ENCODE results near the gene GAREM1.

Gene GAREM1

GRCh38 chr18:32335228-32335627 lies 135.5 kb downstream of the GAREM1 start:
- no peak overlapping the region for H3K4me3 ChIP-seq (ENCODE audit: low read depth, low read length)
- no peak for DNase-seq (ENCODE audit: low read depth)
- no peak for TF ChIP-seq CTCF (conservative IDR thresholded peaks at IDR 0.05; ENCODE audit: low read depth, low read length)

- DNase-seq (ENCODE audit: low read depth) = peak; percentile 67
- H3K4me3 ChIP-seq (ENCODE audit: low read depth, low read length) = no peak overlapping the region
- peak; percentile 57 for TF ChIP-seq CTCF (conservative IDR thresholded peaks at IDR 0.05; ENCODE audit: low read depth, low read length)
These were observed 136.9 kb downstream of the GAREM1 start for GRCh38 chr18:32333781-32334180.

- no peak for TF ChIP-seq CTCF (conservative IDR thresholded peaks at IDR 0.05; ENCODE audit: low read depth, low read length)
- H3K4me3 ChIP-seq (ENCODE audit: low read depth, low read length) = no peak overlapping the region
- DNase-seq (ENCODE audit: low read depth) = no peak
These were observed 138.0 kb downstream of the GAREM1 start for GRCh38 chr18:32332708-32333107.

GRCh38 chr18:32328974-32329373 lies 141.7 kb downstream of the GAREM1 start:
- no peak for TF ChIP-seq CTCF (conservative IDR thresholded peaks at IDR 0.05; ENCODE audit: low read depth, low read length)
- H3K4me3 ChIP-seq (ENCODE audit: low read depth, low read length) = no peak overlapping the region
- DNase-seq (ENCODE audit: low read depth) = no peak

- peak; percentile 70 for DNase-seq (ENCODE audit: low read depth)
- no peak for TF ChIP-seq CTCF (conservative IDR thresholded peaks at IDR 0.05; ENCODE audit: low read depth, low read length)
- no peak overlapping the region for H3K4me3 ChIP-seq (ENCODE audit: low read depth, low read length)
These were observed 142.3 kb downstream of the GAREM1 start for GRCh38 chr18:32328379-32328778.

- no peak for TF ChIP-seq CTCF (conservative IDR thresholded peaks at IDR 0.05; ENCODE audit: low read depth, low read length)
- DNase-seq (ENCODE audit: low read depth) = peak; percentile 53
- H3K4me3 ChIP-seq (ENCODE audit: low read depth, low read length) = no peak overlapping the region
These were observed 144.0 kb downstream of the GAREM1 start for GRCh38 chr18:32326450-32327308.

GRCh38 chr18:32324181-32324580 lies 146.5 kb downstream of the GAREM1 start:
- H3K4me3 ChIP-seq (ENCODE audit: low read depth, low read length) = no peak overlapping the region
- peak; percentile 49 for DNase-seq (ENCODE audit: low read depth)
- no peak for TF ChIP-seq CTCF (conservative IDR thresholded peaks at IDR 0.05; ENCODE audit: low read depth, low read length)

All from choroid plexus epithelial cell (primary cell).